NCI-H2081 (cell line): ENCODE results near the gene FNDC3B.

Experiments used
- DNase-seq, 2 experiments: peaks; one replicate each; lab custom pipeline; 2025; lab: John Stamatoyannopoulos, UW

Gene FNDC3B

GRCh38 chr3:172286548-172287148, 247.3 kb downstream of the FNDC3B start:
- DNase-seq = no peak

- no peak for DNase-seq
Measured at GRCh38 chr3:172287937-172288477, 248.6 kb downstream of the FNDC3B start.

- no peak for DNase-seq
Measured at GRCh38 chr3:172288651-172289050, 249.3 kb downstream of the FNDC3B start.

- DNase-seq = no peak
Measured at GRCh38 chr3:172289583-172289982, 250.2 kb downstream of the FNDC3B start.

- no peak for DNase-seq
Measured at GRCh38 chr3:172290457-172290856, 251.1 kb downstream of the FNDC3B start.

- DNase-seq = no peak
Measured at GRCh38 chr3:172291650-172292049, 252.3 kb downstream of the FNDC3B start.

- no peak for DNase-seq
Measured at GRCh38 chr3:172292422-172292821, 253.0 kb downstream of the FNDC3B start.

- no peak for DNase-seq
Measured at GRCh38 chr3:172293093-172293492, 253.7 kb downstream of the FNDC3B start.

- no peak for DNase-seq
Measured at GRCh38 chr3:172294223-172294806, 254.9 kb downstream of the FNDC3B start.

- DNase-seq = no peak
Measured at GRCh38 chr3:172296248-172296974, 257.0 kb downstream of the FNDC3B start.

GRCh38 chr3:172296975-172297332, 257.6 kb downstream of the FNDC3B start:
- DNase-seq = no peak

GRCh38 chr3:172298247-172298646, 258.9 kb downstream of the FNDC3B start:
- DNase-seq = no peak

- no peak for DNase-seq
Measured at GRCh38 chr3:172300187-172300586, 260.8 kb downstream of the FNDC3B start.

GRCh38 chr3:172300862-172301261, 261.5 kb downstream of the FNDC3B start:
- no peak for DNase-seq

GRCh38 chr3:172302203-172302602, 262.8 kb downstream of the FNDC3B start:
- DNase-seq = no peak

- DNase-seq = no peak
Measured at GRCh38 chr3:172303181-172303580, 263.8 kb downstream of the FNDC3B start.

GRCh38 chr3:172303941-172304558, 264.7 kb downstream of the FNDC3B start:
- no peak for DNase-seq

- DNase-seq = no peak
Measured at GRCh38 chr3:172305552-172305951, 266.2 kb downstream of the FNDC3B start.

GRCh38 chr3:172305974-172306373, 266.6 kb downstream of the FNDC3B start:
- no peak for DNase-seq

GRCh38 chr3:172307141-172307560, 267.8 kb downstream of the FNDC3B start:
- DNase-seq = no peak

- DNase-seq = no peak
Measured at GRCh38 chr3:172309059-172309458, 269.7 kb downstream of the FNDC3B start.

GRCh38 chr3:172309741-172310427, 270.5 kb downstream of the FNDC3B start:
- DNase-seq = no peak
